Activated T-helper 1 cell treated with anti-CD3 and anti-CD28 coated beads, Interleukin-12 subunit alpha, Interleukin-12 subunit beta, Interleukin-2, Interleukin-4 antibody, amounts not matched to agents 30 ng/mL and 10 ng/mL and 1 ng/mL, durations not matched to agents 14 hours and 24 hours and 36 hours (primary cell): Measurements from ENCODE around the gene IPO13. TPM values are rescaled to one million over a fixed set of nuclear protein-coding genes. Genes with fewer than 3 reads are reported as not detected.
A peak's percentile ranks its signal among the peaks of the same experiment; 100 is the strongest.

Source experiments
- DNase-seq: peaks from one replicate; pipeline ENCODE4 v3.0.0; 2021; ENCODE audit warnings: low spot score
- H3K27ac Mint-ChIP-seq: one replicate; pipeline ENCODE4 v1.8.0; 2021; ENCODE audit warnings: mild to moderate bottlenecking, mixed read lengths
- H3K27me3 Mint-ChIP-seq: one replicate; pipeline ENCODE4 v1.8.0; 2022; ENCODE audit warnings: mild to moderate bottlenecking, moderate library complexity, mixed read lengths; ENCODE audit not compliant: insufficient read depth
- H3K36me3 Mint-ChIP-seq: one replicate; pipeline ENCODE4 v1.8.0; 2021; ENCODE audit warnings: low read depth, mixed read lengths
- H3K4me1 Mint-ChIP-seq: one replicate; pipeline ENCODE4 v1.8.0; 2021; ENCODE audit warnings: low read depth, mixed read lengths
- H3K4me3 Mint-ChIP-seq: one replicate; pipeline ENCODE4 v1.8.0; 2021; ENCODE audit warnings: mild to moderate bottlenecking, moderate library complexity, mixed read lengths
- H3K9me3 Mint-ChIP-seq: one replicate; pipeline ENCODE4 v1.8.0; 2021; ENCODE audit warnings: mixed read lengths
- intact Hi-C: fragments of 100-400 bp; cut with micrococcal nuclease; formaldehyde crosslinking; loops from one replicate; pipeline ENCODE4 v1.15.1; 2024
- total RNA-seq: library from RNA; stranded (reverse); gene quantifications from 2 replicates; pipeline ENCODE4 v1.2.3, GENCODE V29; 2022

The IPO13 gene
- total RNA-seq, 1 donor from 2014 or later, result 33.9 TPM

GRCh38 chr1:43993206-43993914, 46.6 kb downstream of the IPO13 start:
- H3K9me3 Mint-ChIP-seq, result no peaks in the 10 kb centered on the region
- peaks cover 13% of the 10 kb centered on the region for H3K4me1 Mint-ChIP-seq
- H3K27me3 Mint-ChIP-seq, result no peaks in the 10 kb centered on the region
- no peak overlapping the region for H3K27ac Mint-ChIP-seq
- H3K4me3 Mint-ChIP-seq, result peak overlapping the region; percentile 91
- no peak for DNase-seq
- intact Hi-C loops, result no loop called here
- peaks cover 3% of the 10 kb centered on the region for H3K36me3 Mint-ChIP-seq

DNA sequence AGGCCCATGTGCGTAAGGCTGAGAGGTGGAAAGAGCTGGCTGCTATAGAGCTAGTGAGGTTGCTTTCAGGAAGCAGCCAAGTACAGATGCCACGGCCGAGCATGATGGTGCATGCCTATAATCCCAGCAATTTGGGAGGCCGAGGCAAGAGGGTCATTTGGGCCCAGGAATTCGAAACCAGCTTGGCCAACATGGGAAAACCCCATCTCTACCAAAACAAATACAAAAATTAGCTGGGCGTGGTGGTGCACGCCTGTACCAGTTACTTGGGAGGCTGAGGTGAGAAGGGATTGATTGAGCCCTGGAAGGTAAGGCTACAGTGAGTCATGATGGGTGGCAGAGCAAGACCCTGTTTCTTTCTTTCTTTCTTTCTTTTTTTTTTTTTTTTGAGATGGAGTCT, 47.3 kb downstream of the IPO13 start:
- Mint-ChIP-seq H3K27me3 (no peaks in the 10 kb centered on the region), H3K4me3 (no peak overlapping the region), H3K9me3 (no peaks in the 10 kb centered on the region), H3K27ac (no peak overlapping the region), H3K36me3 (peaks cover 3% of the 10 kb centered on the region), H3K4me1 (peaks cover 13% of the 10 kb centered on the region)
- intact Hi-C loops, result no loop called here
- DNase-seq, result no peak

GRCh38 chr1:43994794-43995790, 48.3 kb downstream of the IPO13 start:
- no peak overlapping the region for H3K27ac Mint-ChIP-seq
- DNase-seq, result no peak
- no peaks in the 10 kb centered on the region for H3K27me3 Mint-ChIP-seq
- H3K36me3 Mint-ChIP-seq, result peaks cover 3% of the 10 kb centered on the region
- H3K4me1 Mint-ChIP-seq, result peaks cover 13% of the 10 kb centered on the region
- intact Hi-C loops, result no loop called here
- H3K9me3 Mint-ChIP-seq, result no peaks in the 10 kb centered on the region
- H3K4me3 Mint-ChIP-seq, result no peak overlapping the region

DNA sequence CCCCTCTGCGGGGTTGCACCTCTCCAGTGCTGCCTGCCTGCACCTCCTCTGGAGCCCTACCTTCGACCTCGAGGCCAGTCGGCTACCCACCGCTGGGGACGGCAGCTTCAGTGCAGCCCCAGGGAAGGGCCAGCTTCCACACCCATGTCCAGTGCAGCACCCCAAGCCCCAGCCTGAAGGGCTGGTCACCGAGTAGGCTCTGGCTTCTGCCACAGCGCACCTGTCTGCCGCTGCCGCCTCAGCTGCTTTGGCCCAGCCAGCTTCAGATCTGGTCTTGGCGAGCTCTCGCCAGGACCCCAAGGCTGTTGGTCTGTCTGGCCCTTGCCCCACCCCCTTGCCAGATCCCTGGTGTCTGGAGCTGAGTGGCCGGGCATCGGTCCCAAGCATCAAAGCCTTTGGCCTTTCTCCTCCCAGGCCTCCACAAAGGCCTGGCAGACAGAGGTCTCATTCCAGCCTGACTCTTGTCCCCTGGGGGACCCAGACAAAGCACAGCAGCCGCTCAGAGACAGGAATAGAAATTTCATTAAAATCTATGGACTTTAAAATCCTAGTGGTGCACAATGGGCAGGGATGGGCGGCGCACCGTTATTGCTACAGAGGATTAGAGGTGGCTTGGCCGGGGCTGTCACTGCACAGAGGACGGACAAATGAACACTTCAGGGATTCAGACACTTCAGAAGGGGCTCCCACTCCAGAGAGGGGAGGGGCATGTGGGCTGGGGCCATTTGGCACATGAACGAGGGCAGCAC, 49.4 kb downstream of the IPO13 start:
- peaks cover 13% of the 10 kb centered on the region for H3K4me1 Mint-ChIP-seq
- no peaks in the 10 kb centered on the region for H3K27me3 Mint-ChIP-seq
- peaks cover 3% of the 10 kb centered on the region for H3K36me3 Mint-ChIP-seq
- no peak overlapping the region for H3K27ac Mint-ChIP-seq
- intact Hi-C loops, result no loop called here
- no peak for DNase-seq
- no peak overlapping the region for H3K4me3 Mint-ChIP-seq
- no peaks in the 10 kb centered on the region for H3K9me3 Mint-ChIP-seq

DNA sequence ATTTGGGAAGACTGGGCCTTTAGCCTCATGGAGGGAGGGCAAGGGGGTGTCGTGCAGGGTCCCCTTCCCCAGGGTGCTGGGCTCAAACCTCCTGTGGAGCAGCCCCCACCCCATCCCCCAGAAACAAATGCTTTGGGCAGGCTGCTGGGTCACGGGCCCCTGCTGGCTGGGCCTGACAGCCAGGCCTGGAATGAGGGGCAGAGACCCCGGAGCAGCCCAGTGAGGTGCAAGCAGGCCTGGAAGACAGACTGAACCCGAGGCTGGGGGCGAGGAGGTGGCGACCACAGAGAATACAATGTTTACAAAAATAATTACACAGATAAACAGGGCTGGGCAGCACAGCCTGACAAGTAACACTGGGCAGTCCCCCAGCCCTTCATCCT, 50.0 kb downstream of the IPO13 start:
- H3K4me1 Mint-ChIP-seq, result peaks cover 13% of the 10 kb centered on the region
- no peak overlapping the region for H3K4me3 Mint-ChIP-seq
- intact Hi-C loops, result no loop called here
- no peaks in the 10 kb centered on the region for H3K27me3 Mint-ChIP-seq
- peaks cover 3% of the 10 kb centered on the region for H3K36me3 Mint-ChIP-seq
- no peaks in the 10 kb centered on the region for H3K9me3 Mint-ChIP-seq
- no peak for DNase-seq
- no peak overlapping the region for H3K27ac Mint-ChIP-seq

- intact Hi-C loops, result no loop called here
- no peaks in the 10 kb centered on the region for H3K27me3 Mint-ChIP-seq
- H3K27ac Mint-ChIP-seq, result no peak overlapping the region
- H3K4me3 Mint-ChIP-seq, result no peak overlapping the region
- no peak for DNase-seq
- peaks cover 6% of the 10 kb centered on the region for H3K4me1 Mint-ChIP-seq
- peaks cover 3% of the 10 kb centered on the region for H3K36me3 Mint-ChIP-seq
- H3K9me3 Mint-ChIP-seq, result no peaks in the 10 kb centered on the region
Observed at GRCh38 chr1:43997295-43997999, 50.7 kb downstream of the IPO13 start.

- no peaks in the 10 kb centered on the region for H3K36me3 Mint-ChIP-seq
- intact Hi-C loops, result no loop called here
- peaks cover under 1% of the 10 kb centered on the region for H3K4me1 Mint-ChIP-seq
- H3K4me3 Mint-ChIP-seq, result no peak overlapping the region
- H3K27me3 Mint-ChIP-seq, result no peaks in the 10 kb centered on the region
- no peak overlapping the region for H3K27ac Mint-ChIP-seq
- no peaks in the 10 kb centered on the region for H3K9me3 Mint-ChIP-seq
- no peak for DNase-seq
Observed at GRCh38 chr1:43998000-43998378, 51.2 kb downstream of the IPO13 start.

DNA sequence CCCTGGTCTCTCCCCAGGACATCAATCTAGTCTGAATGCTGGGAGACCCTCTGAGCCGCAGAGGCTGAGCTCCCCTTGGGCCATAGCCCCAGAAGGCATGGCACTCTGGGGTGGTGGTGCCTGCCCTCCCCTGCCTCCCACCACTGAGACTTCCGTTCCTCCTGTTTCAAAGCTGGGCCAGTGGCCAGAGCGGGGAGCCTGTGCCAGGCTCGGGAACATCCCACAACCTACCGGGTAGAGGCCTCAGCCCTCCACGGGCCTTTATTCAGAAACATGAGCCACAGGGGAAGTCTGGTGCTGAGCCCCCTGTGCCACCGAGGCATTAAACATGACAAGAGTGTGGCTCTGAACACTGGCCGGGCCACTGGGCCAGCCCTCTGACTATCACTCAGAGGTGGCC, 52.7 kb downstream of the IPO13 start:
- Mint-ChIP-seq H3K4me3 (no peak overlapping the region), H3K27me3 (no peaks in the 10 kb centered on the region), H3K9me3 (no peaks in the 10 kb centered on the region), H3K27ac (no peak overlapping the region), H3K36me3 (no peaks in the 10 kb centered on the region), H3K4me1 (no peaks in the 10 kb centered on the region)
- DNase-seq, result no peak
- intact Hi-C loops, result no loop called here

DNA sequence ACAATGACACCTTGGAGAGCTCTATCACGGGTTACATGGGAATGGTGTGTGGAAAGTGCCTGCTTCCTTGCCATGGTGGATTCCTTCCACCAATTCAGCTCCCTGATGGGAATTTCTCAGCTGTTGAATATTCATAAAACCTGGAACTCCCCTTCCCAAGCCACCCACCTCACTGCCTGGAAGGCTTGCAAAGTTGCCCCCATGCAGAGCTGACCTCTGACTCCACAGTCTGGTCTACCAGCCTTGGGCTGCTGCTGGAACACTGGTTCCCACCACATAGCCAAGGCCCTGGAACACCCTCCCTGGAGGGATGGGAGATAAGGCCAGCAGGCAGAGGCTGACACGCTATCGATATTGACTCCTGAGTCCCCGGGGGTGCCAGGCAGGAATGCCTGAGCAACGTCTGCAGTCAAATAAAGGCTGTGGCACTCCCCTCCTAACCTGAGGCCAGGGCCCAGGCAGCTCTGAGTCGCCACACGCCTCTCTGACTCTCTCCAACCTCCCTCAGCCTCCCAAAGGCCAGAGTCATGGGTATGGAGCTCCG, 53.4 kb downstream of the IPO13 start:
- Mint-ChIP-seq H3K4me1 (no peaks in the 10 kb centered on the region), H3K27ac (no peak overlapping the region), H3K9me3 (no peaks in the 10 kb centered on the region), H3K4me3 (no peak overlapping the region), H3K27me3 (no peaks in the 10 kb centered on the region), H3K36me3 (no peaks in the 10 kb centered on the region)
- intact Hi-C loops, result no loop called here
- DNase-seq, result no peak

DNA sequence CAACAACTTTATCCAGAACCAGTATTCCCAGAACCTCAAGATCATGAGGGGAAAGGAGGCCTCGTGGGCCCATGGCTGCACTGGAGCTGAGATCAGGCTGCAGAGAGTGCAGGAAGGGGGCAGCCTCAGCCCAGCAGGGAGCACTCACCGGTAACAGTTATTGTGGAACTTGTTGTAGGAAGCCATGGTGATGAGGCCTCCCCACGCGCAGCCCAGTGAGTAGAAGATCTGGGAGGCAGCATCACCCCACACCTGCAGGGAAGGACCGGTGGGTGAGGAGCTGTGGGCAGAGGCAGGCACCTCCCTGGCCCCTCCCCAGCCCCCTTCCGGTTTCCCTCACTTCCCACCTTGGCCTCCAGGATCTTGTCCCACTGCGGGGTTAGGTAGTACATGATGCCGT, 55.4 kb downstream of the IPO13 start:
- no peaks in the 10 kb centered on the region for H3K27me3 Mint-ChIP-seq
- H3K4me3 Mint-ChIP-seq, result no peak overlapping the region
- intact Hi-C loops, result no loop called here
- H3K36me3 Mint-ChIP-seq, result no peaks in the 10 kb centered on the region
- no peaks in the 10 kb centered on the region for H3K9me3 Mint-ChIP-seq
- H3K4me1 Mint-ChIP-seq, result no peaks in the 10 kb centered on the region
- DNase-seq, result no peak
- no peak overlapping the region for H3K27ac Mint-ChIP-seq

GRCh38 chr1:44002606-44003157, 55.9 kb downstream of the IPO13 start:
- intact Hi-C loops, result no loop called here

DNA sequence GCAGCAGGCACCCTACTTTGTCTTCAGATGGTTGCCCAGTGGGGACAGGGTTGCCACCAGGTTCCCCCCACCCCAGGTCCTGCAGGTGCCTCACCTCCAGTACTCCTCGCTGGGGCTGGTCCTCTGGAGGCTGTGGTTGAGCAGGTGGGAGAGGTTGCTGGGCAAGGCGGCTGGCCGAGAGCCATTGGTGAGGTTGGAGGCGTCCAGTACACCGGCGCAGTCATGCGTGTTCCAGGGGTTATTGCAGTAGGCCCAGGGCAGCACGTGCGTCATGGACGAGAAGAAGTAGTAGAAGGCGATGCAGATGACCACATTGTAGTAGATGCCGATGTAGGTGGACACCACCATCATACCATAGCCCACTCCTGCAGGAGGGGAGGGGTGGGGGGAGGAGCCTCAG, 61.5 kb downstream of the IPO13 start:
- intact Hi-C loops, result no loop called here
- peak overlapping the region; percentile 44 for H3K27ac Mint-ChIP-seq
- H3K4me3 Mint-ChIP-seq, result no peak overlapping the region
- H3K27me3 Mint-ChIP-seq, result peaks cover 1% of the 10 kb centered on the region
- DNase-seq, result no peak
- no peaks in the 10 kb centered on the region for H3K4me1 Mint-ChIP-seq
- H3K36me3 Mint-ChIP-seq, result no peaks in the 10 kb centered on the region
- no peaks in the 10 kb centered on the region for H3K9me3 Mint-ChIP-seq

More at GRCh38 chr1:44002606-44003157, 55.9 kb downstream of the IPO13 start:
- DNase-seq, result no peak
- Mint-ChIP-seq H3K9me3 (no peaks in the 10 kb centered on the region), H3K27ac (no peak overlapping the region), H3K4me3 (no peak overlapping the region), H3K4me1 (no peaks in the 10 kb centered on the region), H3K27me3 (no peaks in the 10 kb centered on the region), H3K36me3 (no peaks in the 10 kb centered on the region)
